Chondrocyte (in vitro differentiated cells): ENCODE measurements around the gene NFATC3. TPM values are rescaled to one million over a fixed set of nuclear protein-coding genes. Genes with fewer than 3 reads are reported as not detected.

Experiments
- DNase-seq: peaks from one replicate; pipeline ENCODE4 v3.0.0; 2021; ENCODE audit warnings: mixed read lengths, low spot score
- H3K27ac Mint-ChIP-seq: one replicate; pipeline ENCODE4 v1.8.0; 2021; ENCODE audit warnings: mild to moderate bottlenecking, moderate library complexity, mixed read lengths; ENCODE audit not compliant: unreplicated experiment
- H3K27me3 Mint-ChIP-seq: 2 replicates; pipeline ENCODE4 v1.8.0; 2021; ENCODE audit warnings: low read depth, mixed read lengths
- H3K36me3 Mint-ChIP-seq: 2 replicates; pipeline ENCODE4 v1.8.0; 2021; ENCODE audit warnings: low read depth, mixed read lengths
- H3K4me1 Mint-ChIP-seq: 2 replicates; pipeline ENCODE4 v1.8.0; 2021; ENCODE audit warnings: low read depth, mild to moderate bottlenecking, mixed read lengths
- H3K4me3 Mint-ChIP-seq: one replicate; pipeline ENCODE4 v1.8.0; 2021; ENCODE audit warnings: mild to moderate bottlenecking, moderate library complexity, mixed read lengths; ENCODE audit not compliant: unreplicated experiment
- H3K9me3 Mint-ChIP-seq: 2 replicates; pipeline ENCODE4 v1.8.0; 2021; ENCODE audit warnings: low read depth, mixed read lengths
- CTCF ChIP-seq: fragments of 200-600 bp; sonication (generic); IDR thresholded peaks from 2 replicates; pipeline ENCODE4 v1.5.0; 2021; ENCODE audit warnings: antibody characterized with exemption, mild to moderate bottlenecking, moderate library complexity
- total RNA-seq: library from RNA; stranded (reverse); gene quantifications from 3 replicates; pipeline ENCODE4 v1.2.1, GENCODE V29; 2021

NFATC3 gene
- total RNA-seq, 1 donor from 2014 or later: 37.7 TPM

GRCh38 chr16:68233835-68234187 is 148.6 kb downstream of the NFATC3 start:
- no peaks in the 10 kb centered on the region for H3K9me3 Mint-ChIP-seq
- no peaks in the 10 kb centered on the region for H3K36me3 Mint-ChIP-seq
- peak overlapping the region; percentile 45 for H3K27ac Mint-ChIP-seq
- no peak for TF ChIP-seq CTCF
- DNase-seq: no peak
- H3K4me3 Mint-ChIP-seq: no peak overlapping the region
- no peaks in the 10 kb centered on the region for H3K27me3 Mint-ChIP-seq
- H3K4me1 Mint-ChIP-seq: peaks cover 21% of the 10 kb centered on the region

- Mint-ChIP-seq H3K36me3 (no peaks in the 10 kb centered on the region), H3K4me1 (peaks cover 17% of the 10 kb centered on the region), H3K27ac (no peak overlapping the region), H3K4me3 (no peak overlapping the region), H3K9me3 (no peaks in the 10 kb centered on the region), H3K27me3 (no peaks in the 10 kb centered on the region)
- no peak for TF ChIP-seq CTCF
- no peak for DNase-seq
Measured at GRCh38 chr16:68234188-68235107, 149.3 kb downstream of the NFATC3 start.

GRCh38 chr16:68235108-68235886 is 150.1 kb downstream of the NFATC3 start:
- peak; percentile 75 for DNase-seq
- no peak for TF ChIP-seq CTCF
- Mint-ChIP-seq H3K27me3 (no peaks in the 10 kb centered on the region), H3K4me3 (no peak overlapping the region), H3K27ac (no peak overlapping the region), H3K4me1 (peaks cover 17% of the 10 kb centered on the region), H3K36me3 (no peaks in the 10 kb centered on the region), H3K9me3 (no peaks in the 10 kb centered on the region)

GRCh38 chr16:68235887-68236136 is 150.6 kb downstream of the NFATC3 start, which contains the start of gene ESRP2:
Gene ESRP2 (minus strand): TSS chr16:68236127. CDS start chr16:68236045, 82 bp downstream.
- DNase-seq: no peak
- H3K4me3 Mint-ChIP-seq: peak within 1 kb of the TSS; percentile 82
- H3K9me3 Mint-ChIP-seq: no peaks in the 10 kb centered on the region
- H3K27ac Mint-ChIP-seq: peak within 1 kb of the TSS; percentile 96
- peaks cover 17% of the 10 kb centered on the region for H3K4me1 Mint-ChIP-seq
- no peak for TF ChIP-seq CTCF
- no peaks in the 10 kb centered on the region for H3K27me3 Mint-ChIP-seq
- H3K36me3 Mint-ChIP-seq: no peaks in the 10 kb centered on the region

- H3K27me3 Mint-ChIP-seq: no peaks in the 10 kb centered on the region
- TF ChIP-seq CTCF: no peak
- H3K9me3 Mint-ChIP-seq: no peaks in the 10 kb centered on the region
- H3K4me1 Mint-ChIP-seq: peaks cover 17% of the 10 kb centered on the region
- H3K4me3 Mint-ChIP-seq: peak overlapping the region; percentile 82
- H3K36me3 Mint-ChIP-seq: no peaks in the 10 kb centered on the region
- DNase-seq: peak; percentile 88
- H3K27ac Mint-ChIP-seq: no peak overlapping the region
Measured at GRCh38 chr16:68236137-68236825, 151.1 kb downstream of the NFATC3 start.
